DMS114 treated with DMSO at 0.1 percent for 48 hours (cell line): Measurements from ENCODE around the gene POLR3C.

Source experiments
- DNase-seq: peaks from one replicate; lab custom pipeline; 2025; ENCODE audit not compliant: unreplicated experiment; lab: John Stamatoyannopoulos, UW

POLR3C gene

DNA sequence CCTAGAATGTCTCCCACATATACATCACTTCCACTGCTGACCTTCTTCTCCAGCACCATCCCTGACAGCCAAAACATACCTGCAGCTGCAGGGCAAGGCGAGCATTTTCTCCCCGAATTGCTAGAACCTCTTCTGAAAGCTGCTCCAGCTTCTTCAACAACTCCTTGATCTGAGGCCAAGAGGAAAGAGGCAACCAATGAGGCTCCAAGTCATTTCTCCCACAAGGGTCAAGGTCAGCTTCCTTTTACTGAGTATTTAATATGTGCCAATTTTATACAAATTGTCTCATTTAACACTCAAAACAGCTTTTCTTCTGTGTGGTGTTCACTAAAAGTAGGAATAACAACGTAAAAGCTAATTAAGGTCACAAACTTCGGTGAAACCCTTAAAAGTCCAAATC, 44.2 kb downstream of the POLR3C start:
- DNase-seq, result no peak

DNA sequence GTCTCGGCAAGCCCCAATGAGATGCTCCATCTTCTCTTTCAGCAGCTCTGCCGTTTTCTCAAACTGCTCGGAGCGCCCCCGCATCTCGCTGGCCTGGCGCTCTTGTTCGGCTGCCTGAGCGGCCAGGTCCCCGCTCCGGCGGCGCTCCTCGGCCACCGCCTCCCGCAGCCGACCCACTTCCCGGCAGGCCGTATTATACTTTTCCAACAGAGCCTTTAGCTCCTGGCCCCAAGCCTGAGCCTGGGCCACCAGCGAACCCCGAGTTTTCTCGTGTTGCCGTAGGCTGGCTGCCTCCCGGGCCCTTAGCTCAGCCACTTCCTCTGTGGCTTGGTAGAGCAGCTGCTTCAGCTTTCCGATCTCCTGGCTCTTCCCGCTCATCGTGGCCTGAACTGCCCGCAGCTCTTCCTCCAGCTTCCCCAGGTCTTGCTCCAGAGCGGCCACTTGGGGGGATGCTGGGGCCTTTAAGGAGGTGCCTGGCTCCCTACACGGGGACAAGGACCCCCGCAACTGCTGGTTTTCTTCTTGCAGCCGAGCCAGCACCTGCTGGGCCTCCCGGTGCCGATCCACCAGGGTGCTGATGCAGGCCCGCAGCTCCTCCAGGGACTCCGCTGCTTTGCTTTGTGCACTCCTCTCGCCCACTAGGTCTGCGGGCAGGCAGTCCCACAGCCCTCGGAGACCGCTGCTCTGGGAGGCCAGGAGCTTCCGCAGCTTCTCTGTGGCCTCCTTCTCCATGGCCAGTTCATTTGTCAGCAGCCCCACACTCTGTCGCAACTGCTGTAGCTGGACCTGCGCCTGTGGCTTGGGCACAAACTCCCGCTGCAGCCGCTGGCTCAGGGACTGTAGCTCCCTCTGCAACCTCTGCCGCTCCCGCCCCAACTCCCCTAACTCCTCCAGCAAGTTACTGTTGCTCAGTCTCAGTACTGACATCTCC, 48.3 kb downstream of the POLR3C start:
- no peak for DNase-seq

DNA sequence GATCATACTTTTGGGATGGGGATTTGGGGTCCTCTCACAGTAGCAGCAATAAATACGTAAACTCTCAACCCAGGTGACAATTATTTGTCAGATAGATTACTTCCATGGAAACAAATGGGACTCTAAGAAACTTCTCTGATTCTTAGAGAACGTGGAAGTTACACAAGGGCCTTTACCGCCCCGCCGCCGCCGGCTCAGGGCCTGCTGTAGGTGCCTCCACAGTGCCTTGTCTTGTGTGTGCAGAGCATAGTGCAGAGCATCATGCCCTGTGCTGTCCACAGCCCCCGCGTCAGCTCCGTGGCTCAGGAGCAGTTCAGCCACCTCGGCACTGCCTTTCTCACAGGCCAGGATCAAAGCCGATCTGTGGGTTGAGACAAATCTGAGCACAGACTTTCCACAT, 50.6 kb downstream of the POLR3C start:
- no peak for DNase-seq

DNA sequence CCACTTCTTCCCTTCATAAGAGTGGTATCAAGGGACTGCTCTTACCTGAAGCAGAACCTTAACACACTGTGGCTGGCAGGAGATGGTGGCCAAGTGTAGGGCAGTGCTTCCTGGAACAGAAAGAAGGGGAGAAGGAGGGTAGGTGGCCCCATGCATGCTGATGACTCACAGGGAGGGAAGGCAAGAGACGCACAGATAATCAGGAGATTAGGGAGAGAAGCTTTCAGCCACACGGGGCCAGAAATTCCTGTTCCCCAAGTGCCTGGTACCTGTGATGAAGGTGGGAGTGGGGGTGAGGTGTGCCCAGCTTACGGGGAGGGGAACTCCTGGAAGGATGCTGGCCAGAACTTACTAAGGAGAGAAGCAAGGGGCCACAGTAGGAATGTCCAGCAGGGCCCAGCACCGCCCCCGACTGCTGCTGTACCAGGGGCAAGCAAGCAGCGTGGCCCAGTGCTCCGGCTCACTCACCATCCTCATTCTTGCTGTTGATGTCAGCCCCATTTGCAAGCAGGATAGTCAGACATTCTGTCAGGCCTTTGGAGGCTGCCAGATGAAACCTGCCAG, 54.0 kb downstream of the POLR3C start:
- no peak for DNase-seq

DNA sequence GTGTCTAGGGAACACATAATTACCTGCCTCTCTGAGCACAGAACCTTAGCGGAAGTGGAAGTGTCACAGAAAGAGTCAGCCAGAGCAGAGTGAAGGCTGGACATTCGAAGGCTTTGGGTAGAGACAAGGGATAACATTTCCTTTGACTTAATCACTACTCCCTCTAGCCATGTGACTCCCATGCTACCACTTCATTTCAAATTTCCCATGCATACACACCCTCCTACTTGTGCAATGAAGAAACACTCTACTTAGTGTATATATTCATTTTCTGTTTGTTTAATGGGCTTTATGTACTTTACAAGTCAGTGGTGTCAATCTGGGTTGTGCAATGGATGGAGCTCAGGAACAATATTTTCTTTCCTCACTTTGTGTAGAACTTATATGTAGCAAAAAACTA, 54.7 kb downstream of the POLR3C start:
- no peak for DNase-seq

DNA sequence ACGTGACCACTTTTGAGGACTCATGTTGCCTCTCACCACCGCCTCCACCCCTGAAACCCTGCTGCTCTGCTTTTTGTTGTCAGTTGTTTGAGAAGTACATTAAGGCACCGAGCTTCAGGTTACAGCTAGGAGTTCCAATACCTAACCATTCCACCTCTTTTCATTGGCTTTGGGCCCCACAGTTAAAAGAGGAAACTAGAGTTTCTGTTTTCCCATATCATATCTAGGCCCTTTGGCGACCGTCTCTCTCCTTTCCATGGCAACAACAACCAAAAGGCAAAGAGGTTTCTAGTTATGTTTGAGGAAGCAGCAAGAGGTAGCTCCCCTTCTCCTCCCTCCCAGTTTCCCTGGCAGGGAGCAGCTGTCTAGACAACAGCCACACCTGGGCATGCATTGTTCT, 55.8 kb downstream of the POLR3C start:
- no peak for DNase-seq

DNA sequence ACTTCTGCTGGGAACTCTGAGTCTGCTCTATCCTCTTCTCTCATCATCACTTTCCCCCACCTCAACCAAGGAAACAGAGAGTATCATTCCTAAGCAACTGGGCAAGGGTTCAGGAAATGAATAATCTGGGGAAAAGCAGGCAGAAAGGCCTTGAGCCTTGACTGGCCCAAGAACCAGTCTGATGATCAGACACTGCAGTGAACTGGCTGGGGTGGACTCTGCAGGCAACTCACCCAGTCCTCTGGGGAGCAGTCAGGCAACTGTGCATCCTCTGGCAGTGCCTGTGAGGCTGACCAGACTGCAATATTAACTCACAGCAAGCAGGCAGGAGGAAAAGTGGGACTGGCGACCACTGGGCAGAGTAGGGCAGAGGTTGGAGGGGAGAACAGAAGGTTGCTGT, 60.7 kb downstream of the POLR3C start:
- DNase-seq, result no peak

DNA sequence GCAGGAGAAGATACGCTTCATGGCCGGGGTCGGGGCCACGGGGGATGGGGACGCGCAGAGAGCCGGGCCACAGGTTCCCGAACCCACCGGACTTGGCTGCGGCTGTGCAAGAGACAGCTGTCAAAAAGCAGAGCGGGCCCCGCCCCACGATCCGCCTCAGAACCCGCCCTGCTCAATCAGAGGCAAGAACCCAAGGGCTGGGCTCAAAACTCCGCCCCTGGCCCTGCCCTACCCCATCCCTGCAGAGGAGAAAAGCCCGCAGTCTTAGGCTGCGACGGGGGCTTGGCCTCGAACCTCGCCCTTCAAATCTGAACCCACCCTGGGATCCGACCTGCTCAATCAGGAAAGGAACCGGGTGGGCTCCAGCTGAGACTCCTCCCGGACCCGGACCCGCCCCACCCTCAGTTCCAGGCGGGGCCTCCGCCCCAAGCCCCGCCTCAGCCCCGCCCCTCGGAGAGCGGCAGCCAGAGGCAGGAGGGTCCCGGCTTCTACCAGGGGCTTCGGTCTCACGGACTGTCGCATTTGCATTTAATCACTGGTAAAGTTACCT, 61.8 kb downstream of the POLR3C start, which contains the start of gene ANKRD35:
TSS of gene ANKRD35 (minus strand) at position 129 of the 550 bp plus-strand sequence. CDS start at position 21, 108 bp downstream.
- peak; percentile 86 for DNase-seq

DNA sequence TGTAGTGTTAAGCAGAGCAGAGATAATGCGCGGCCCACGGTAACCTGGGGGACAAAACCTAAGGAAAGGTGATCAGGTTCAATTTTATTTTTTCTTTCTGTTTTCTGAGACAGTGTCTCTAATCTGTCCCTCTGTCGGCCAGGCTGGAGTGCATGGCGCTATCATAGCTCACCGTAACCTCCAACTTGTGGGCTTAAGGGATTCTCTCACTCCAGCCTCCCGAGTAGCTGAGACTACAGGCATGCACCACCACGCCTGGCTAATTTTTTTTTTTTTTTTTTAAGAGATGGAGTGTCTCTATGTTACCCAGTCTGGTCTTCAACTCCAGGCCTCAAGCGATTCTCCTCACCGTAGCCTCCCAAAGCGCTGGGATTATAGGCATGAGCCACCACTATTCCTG, 62.4 kb downstream of the POLR3C start:
- no peak for DNase-seq

DNA sequence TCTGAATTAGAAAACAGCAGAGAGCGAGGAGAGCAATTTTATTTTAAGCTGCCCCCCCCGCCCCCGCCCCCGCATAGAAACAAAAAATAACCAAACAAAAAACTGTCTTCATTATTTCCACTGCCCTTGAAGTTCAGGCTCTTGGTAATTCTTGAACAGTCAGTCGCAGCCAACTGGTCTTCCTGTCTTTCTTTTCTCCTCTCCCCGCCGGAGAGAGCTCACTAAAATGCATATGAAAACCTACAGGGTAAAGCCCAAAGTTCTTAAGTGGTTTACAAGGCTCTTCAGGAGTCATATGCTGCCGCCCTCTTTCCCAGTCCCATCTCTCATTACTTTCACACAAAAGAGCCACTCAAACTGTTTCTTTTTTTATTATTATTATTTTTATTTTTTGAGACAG, 62.8 kb downstream of the POLR3C start:
- no peak for DNase-seq

DNA sequence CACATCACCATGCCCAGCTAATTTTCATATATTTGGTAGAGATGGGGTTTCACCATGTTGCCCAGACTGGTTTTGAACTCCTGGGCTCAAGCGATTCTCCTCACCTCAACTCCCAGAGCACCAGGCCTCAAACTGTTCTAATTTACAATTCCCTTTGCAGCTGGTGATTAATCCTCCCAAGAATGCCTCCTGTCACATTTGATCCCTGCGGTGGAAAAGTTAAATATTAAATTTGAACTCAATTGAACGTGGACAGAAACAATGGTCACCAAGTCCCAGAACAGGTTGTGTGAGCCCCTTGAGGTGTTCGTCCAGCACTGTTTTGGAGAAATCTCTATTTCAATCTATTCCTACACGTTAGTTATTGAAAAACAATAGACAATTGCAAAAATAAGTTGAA, 63.6 kb downstream of the POLR3C start:
- DNase-seq, result no peak

DNA sequence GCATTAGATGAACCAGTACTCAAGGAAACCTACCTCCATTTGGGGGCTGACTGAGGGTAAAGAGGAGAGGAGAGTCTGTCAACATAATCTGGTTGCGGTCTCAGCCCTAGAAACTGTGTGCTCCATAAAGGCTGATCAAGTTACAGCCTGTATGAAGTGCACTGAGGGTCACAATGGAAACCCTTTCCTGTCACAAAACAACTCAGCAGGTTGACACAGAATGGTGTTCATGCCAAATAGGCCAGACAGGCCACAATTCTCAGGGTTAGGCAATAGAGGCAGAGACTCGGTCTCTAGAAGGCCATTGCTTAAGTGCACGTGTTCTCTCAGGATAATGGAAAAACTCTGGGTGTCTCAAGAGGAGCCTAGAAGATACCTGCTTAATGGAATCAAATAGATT, 65.7 kb downstream of the POLR3C start:
- no peak for DNase-seq

DNA sequence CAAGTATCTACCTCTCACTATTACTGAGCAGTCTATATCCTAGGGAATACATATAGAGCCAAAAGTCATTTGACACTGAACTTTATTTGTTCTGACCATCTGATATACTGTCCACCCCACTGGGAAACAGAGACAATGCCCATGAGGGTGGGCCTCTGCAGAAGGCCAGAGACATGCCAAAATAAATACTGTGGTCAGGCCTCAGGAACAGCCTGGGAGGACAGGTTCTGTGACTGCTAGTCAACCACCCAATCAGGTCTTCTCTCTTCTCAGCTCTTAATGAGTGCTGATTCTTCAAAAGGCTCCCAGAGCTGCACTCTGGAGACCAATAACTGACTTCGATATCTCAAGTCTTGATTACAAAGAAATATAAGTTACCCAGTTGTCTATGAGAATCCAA, 67.1 kb downstream of the POLR3C start:
- DNase-seq, result no peak

DNA sequence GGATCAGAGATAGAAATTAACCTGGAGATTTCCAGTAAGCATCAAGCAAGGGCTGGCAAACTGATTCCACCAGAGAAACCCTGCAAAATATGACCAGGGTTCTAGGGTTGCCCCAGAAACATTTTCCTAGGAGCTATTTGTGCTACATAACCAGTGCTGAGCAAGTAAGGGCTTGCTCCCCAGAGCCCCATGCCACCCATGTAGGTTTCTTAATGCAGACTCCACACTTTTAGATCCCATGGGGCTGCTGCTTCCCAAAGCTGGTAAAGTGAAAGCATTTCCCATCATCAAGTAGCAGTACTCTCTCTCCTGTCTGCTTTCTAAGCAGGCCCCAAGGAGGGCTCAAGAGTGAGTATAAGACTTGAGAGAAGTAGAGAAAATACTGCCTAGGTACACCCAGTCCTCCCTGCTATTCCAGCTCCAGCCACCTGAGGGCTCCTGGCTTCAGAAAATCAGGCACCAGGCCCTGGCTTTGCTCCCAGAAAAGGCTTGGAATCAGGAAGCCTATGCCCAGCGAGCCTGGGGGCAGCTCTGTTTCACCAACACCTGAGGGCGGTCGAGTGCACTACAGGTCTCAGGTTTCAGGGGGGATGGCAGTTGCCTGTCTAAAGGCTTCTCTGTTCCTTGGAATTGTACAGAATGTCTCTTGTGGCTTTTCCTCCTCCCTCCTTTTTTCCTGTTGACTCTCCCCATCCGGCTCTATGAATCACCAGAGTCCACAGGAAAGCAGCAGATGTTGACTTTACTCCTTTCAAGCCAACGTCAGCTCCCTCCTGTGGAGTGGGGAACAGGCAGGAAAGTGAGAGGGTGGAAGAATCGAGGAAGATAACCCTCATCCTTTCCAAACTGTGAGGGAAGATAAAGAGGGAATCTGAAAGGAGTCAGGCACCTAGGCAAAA, 67.8 kb downstream of the POLR3C start:
- DNase-seq, result peak; percentile 93

DNA sequence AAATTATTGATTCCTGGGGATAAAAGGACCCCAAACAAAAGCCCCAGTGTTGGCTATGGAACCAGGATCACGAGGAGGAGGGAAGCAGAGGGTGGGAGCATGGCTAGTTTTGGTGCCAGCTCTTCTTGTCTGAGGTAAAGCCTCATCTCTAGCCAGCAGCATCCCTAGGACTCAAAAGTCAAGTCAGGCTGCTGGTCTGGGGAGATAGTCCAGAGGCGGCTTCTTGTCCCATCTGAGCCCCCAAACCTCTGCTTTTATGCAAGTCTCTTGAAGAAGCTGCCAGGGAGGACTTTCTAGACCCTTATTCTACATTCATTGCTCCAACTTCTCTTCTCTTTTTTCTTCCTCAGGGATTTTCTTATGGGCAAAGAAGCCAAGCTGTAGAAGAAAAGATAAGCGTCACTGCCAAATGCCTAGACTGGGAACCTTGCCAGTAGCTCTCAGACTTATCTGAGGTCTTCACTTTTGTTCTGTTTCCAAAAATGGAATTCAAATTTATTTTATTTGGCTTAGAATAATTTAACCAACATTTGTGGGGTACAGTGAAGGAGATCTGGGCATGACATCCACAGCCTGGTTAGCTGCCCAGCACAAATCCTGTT, 68.6 kb downstream of the POLR3C start:
- no peak for DNase-seq

DNA sequence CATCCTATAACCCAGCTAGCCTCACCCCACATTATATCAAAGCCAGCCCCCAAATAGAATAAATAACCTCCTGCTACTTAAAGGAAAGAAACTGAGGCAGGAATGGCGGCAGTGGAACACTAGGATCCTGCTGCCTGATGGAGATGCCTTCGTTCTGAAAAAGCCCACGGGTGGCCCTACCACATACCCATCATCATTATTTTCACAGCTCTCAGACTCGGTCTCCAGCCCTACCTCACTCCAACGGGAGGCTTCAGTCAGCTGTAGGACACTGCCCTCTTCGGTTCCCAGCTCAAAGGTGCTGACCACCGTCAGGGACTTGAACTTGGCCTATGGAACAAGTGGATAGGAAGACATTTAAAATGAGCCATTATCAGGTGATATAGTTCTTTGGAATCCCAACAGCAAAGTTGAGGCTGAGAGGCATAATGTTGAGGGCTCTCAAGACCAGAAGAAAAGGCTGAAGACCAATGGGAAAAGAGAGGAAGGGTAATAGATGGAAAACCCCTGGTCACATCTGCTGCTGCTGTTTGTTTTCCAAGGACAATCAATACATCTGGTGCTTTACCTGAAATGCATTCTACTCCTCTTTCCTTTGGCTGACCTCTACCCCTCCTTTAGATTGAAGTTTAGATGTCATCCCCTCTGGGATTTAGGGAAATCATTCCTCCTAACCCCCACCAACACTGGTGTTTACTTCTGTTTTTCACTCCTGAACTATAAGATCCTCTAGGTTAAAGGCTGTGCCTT, 69.5 kb downstream of the POLR3C start:
- no peak for DNase-seq
